ENCODE measurements around the gene HSPA4L. TPM values are rescaled to one million over a fixed set of nuclear protein-coding genes. Genes with fewer than 3 reads are reported as not detected.

The HSPA4L gene
- total and polyA plus RNA-seq, 2 donors (not counting 1 experiment from before 2014, with no cell fraction given): 3.9 to 10.1 TPM

- peak in 1 of 2 donors; percentile 22 for TF ChIP-seq CTCF (conservative IDR thresholded peaks at IDR 0.05 in 1 of 2, IDR thresholded peaks at IDR 0.05 in 1 of 2; ENCODE audit: low read depth in 1 of 2, low read length in 2 of 2)
- no peak for TF ChIP-seq EZH2 (IDR thresholded peaks at IDR 0.05; ENCODE audit: low read length, missing control alignments)
- H3K27ac ChIP-seq (ENCODE audit: insufficient read depth, low read length): no peak overlapping the region
- no peak overlapping the region for H3K9ac ChIP-seq (ENCODE audit: insufficient read depth, low read length)
- H3K27me3 ChIP-seq (ENCODE audit: control insufficient read depth, insufficient read depth, low read length): no peaks in the 10 kb centered on the region
- H3K9me3 ChIP-seq (ENCODE audit: control insufficient read depth, insufficient read depth, low read depth, low read length): no peaks in the 10 kb centered on the region
- H4K20me1 ChIP-seq (ENCODE audit: control insufficient read depth, extremely low read depth, insufficient read depth, low read length): no peaks in the 10 kb centered on the region
- no peak overlapping the region for H3K4me3 ChIP-seq (replicated peaks in 1 of 4; ENCODE audit: control extremely low read depth in 1 of 4, insufficient read depth in 1 of 4, low read depth in 3 of 4, low read length in 4 of 4)
- DNase-seq (ENCODE audit: low read depth in 2 of 2): no peak
- no peaks in the 10 kb centered on the region for H3K79me2 ChIP-seq (ENCODE audit: control insufficient read depth, insufficient read depth, low read length)
- no peaks in the 10 kb centered on the region for H3K36me3 ChIP-seq (ENCODE audit: control insufficient read depth, insufficient read depth, low read length)
- peaks cover 1% of the 10 kb centered on the region for H3K4me1 ChIP-seq (ENCODE audit: control insufficient read depth, extremely low read depth, insufficient read depth, low read length)
- H2AFZ ChIP-seq (ENCODE audit: low read length): no peak overlapping the region
- H3K4me2 ChIP-seq (ENCODE audit: extremely low read depth, insufficient read depth, low read length): no peak overlapping the region
Measured at GRCh38 chr4:127788517-127788916, 6.4 kb downstream of the HSPA4L start.

GRCh38 chr4:127791391-127791790, 9.3 kb downstream of the HSPA4L start:
- no peaks in the 10 kb centered on the region for H3K79me2 ChIP-seq (ENCODE audit: control insufficient read depth, insufficient read depth, low read length)
- no peaks in the 10 kb centered on the region for H3K27me3 ChIP-seq (ENCODE audit: control insufficient read depth, insufficient read depth, low read length)
- no peaks in the 10 kb centered on the region for H3K36me3 ChIP-seq (ENCODE audit: control insufficient read depth, insufficient read depth, low read length)
- TF ChIP-seq CTCF (conservative IDR thresholded peaks at IDR 0.05 in 1 of 2, IDR thresholded peaks at IDR 0.05 in 1 of 2; ENCODE audit: low read depth in 1 of 2, low read length in 2 of 2) (no peak), EZH2 (IDR thresholded peaks at IDR 0.05; ENCODE audit: low read length, missing control alignments) (no peak)
- H3K9ac ChIP-seq (ENCODE audit: insufficient read depth, low read length): no peak overlapping the region
- no peaks in the 10 kb centered on the region for H4K20me1 ChIP-seq (ENCODE audit: control insufficient read depth, extremely low read depth, insufficient read depth, low read length)
- no peaks in the 10 kb centered on the region for H3K4me1 ChIP-seq (ENCODE audit: control insufficient read depth, extremely low read depth, insufficient read depth, low read length)
- no peak overlapping the region for H3K4me3 ChIP-seq (replicated peaks in 1 of 4; ENCODE audit: control extremely low read depth in 1 of 4, insufficient read depth in 1 of 4, low read depth in 3 of 4, low read length in 4 of 4)
- no peak for DNase-seq (ENCODE audit: low read depth in 2 of 2)
- no peaks in the 10 kb centered on the region for H3K9me3 ChIP-seq (ENCODE audit: control insufficient read depth, insufficient read depth, low read depth, low read length)
- no peak overlapping the region for H3K4me2 ChIP-seq (ENCODE audit: extremely low read depth, insufficient read depth, low read length)
- no peak overlapping the region for H3K27ac ChIP-seq (ENCODE audit: insufficient read depth, low read length)
- no peak overlapping the region for H2AFZ ChIP-seq (ENCODE audit: low read length)

GRCh38 chr4:127793528-127793927, 11.4 kb downstream of the HSPA4L start:
- H4K20me1 ChIP-seq (ENCODE audit: control insufficient read depth, extremely low read depth, insufficient read depth, low read length): no peaks in the 10 kb centered on the region
- H3K4me3 ChIP-seq (replicated peaks in 1 of 4; ENCODE audit: control extremely low read depth in 1 of 4, insufficient read depth in 1 of 4, low read depth in 3 of 4, low read length in 4 of 4): no peak overlapping the region
- no peaks in the 10 kb centered on the region for H3K36me3 ChIP-seq (ENCODE audit: control insufficient read depth, insufficient read depth, low read length)
- no peak for DNase-seq (ENCODE audit: low read depth in 2 of 2)
- H3K27ac ChIP-seq (ENCODE audit: insufficient read depth, low read length): no peak overlapping the region
- H3K79me2 ChIP-seq (ENCODE audit: control insufficient read depth, insufficient read depth, low read length): no peaks in the 10 kb centered on the region
- H3K9me3 ChIP-seq (ENCODE audit: control insufficient read depth, insufficient read depth, low read depth, low read length): no peaks in the 10 kb centered on the region
- H3K4me1 ChIP-seq (ENCODE audit: control insufficient read depth, extremely low read depth, insufficient read depth, low read length): no peaks in the 10 kb centered on the region
- TF ChIP-seq CTCF (conservative IDR thresholded peaks at IDR 0.05 in 1 of 2, IDR thresholded peaks at IDR 0.05 in 1 of 2; ENCODE audit: low read depth in 1 of 2, low read length in 2 of 2): no peak
- TF ChIP-seq EZH2 (IDR thresholded peaks at IDR 0.05; ENCODE audit: low read length, missing control alignments): no peak
- H2AFZ ChIP-seq (ENCODE audit: low read length): no peak overlapping the region
- no peak overlapping the region for H3K9ac ChIP-seq (ENCODE audit: insufficient read depth, low read length)
- no peaks in the 10 kb centered on the region for H3K27me3 ChIP-seq (ENCODE audit: control insufficient read depth, insufficient read depth, low read length)
- H3K4me2 ChIP-seq (ENCODE audit: extremely low read depth, insufficient read depth, low read length): no peak overlapping the region

Measured in fibroblast of lung (primary cell).